CD4-positive, alpha-beta T cell treated with Interleukin-6 for 4 hours (primary cell): ENCODE data around the gene MIGA1.
"Not testable (repeated sequence)": the region's sequence is repeated elsewhere in the genome, so short reads cannot be mapped to it uniquely, and the experiment has no call there.

Experiments used
- DNase-seq: peaks from one replicate; pipeline ENCODE4 v3.0.0-alpha.2; 2020; ENCODE audit warnings: mixed read lengths

Gene MIGA1, protein sequence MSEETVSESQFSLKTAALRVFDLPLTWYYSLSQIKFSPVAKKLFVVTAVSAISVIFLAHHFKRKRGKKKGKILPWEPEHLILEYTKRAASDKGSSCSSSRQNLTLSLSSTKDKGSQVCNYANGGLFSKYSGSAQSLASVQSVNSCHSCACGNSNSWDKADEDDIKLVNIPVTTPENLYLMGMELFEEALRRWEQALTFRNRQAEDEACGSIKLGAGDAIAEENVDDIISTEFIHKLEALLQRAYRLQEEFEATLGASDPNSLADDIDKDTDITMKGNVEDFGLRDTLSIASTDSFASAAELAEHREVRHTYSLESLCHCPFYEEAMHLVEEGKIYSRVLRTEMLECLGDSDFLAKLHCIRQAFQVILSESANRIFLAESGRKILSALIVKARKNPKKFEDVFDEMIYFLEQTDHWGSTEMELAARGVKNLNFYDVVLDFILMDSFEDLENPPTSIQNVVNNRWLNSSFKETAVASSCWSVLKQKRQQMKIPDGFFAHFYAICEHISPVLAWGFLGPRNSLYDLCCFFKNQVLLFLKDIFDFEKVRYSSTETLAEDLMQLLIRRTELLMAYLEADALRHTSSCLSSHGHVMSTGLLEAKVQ

DNA sequence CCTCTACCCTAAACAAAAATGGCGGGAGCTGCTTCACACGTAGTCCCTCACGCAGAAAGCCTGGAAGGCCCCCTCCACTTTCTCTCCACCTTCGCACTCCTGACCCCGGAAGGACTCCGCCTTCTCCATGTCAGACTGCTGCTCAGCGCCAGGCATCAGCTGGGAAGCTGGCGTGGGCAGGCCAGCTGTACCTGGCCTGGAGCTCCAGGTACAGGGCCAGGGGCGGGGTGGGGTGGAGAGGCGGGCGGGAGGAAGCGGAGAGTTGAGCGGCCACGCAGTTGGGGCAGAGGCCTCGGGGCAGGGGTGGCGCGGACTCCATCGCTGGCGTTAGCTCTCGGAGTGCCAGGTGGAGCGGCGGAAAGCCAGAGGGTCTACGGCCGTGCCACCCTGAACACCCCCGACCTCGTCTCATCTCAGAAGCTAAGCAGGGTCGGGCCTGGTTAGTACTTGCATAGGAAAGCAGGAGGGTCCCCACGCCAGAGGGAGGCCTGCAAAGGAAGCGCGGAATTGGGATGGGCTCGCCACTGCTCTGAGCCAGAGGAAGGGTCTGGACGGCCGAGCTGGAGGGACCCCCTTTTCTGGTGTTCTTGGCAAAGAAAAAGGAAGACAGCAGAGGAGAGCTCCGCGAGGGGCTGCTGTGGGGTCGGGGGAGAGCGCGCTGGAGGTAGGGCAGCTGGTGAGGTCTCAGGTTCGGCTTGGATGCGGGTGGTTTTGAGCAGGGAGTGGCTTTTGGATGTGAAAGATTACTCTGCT, at the start of gene MIGA1:
Gene MIGA1 (plus strand): TSS at position 121 of the 753 bp plus-strand sequence. CDS start 3,604 bp downstream, outside the sequence.
- peak; percentile 91 for DNase-seq

DNA sequence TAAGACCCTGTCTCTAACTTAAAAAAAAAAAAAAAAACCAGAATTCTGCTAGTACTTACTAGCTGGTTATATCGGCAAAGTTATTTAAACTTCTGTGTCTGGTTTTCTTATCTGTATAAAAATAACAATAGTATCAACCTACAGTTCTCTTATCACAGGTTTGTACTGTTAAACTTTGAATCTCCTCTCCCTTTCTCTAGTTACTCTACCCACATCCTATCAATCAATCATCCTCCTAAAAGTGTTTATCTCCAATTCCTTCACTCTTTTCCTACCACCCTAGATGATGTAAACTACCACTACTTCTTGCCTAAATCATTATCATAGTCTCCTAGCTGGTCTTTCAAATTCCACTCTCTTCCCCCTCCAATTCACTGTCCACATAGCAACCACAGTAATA, 47.4 kb upstream of the MIGA1 start:
- DNase-seq, result no peak

DNA sequence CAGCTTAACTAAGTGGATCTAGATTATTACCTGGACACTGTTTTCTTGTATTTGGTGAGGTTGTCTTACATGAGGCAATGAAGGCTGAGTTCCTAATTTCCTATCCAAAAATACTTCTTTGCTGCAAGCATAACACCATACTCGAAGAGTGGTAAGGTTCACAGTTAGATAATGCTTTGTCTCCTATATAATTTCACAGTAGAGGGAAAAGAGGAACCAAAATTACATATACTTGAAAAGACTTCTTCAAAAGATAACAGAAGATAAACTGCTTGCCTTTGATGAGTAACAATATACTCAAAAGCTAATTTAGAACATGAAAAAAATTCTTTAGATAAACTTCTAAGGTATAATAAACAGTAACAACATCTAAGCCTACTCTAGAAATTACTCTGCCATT, 40.2 kb upstream of the MIGA1 start:
- no peak for DNase-seq

DNA sequence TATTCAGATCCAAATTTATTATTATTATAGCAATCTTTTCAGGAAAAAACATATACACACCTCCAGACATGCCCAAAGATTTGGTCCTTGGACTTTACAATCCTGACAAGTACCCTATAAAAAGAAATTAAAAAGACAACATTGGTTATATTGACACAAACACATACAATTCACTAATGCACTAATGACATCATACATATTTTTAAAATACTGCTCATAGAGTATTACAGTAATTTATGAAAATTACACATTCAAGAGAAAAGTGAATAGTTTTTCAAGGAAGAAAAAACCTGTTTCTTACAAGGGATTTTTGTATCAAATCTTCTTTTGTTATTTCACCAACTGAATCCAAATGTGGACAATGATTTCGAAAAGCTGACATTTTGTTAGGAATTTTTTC, 38.1 kb upstream of the MIGA1 start:
- no peak for DNase-seq

DNA sequence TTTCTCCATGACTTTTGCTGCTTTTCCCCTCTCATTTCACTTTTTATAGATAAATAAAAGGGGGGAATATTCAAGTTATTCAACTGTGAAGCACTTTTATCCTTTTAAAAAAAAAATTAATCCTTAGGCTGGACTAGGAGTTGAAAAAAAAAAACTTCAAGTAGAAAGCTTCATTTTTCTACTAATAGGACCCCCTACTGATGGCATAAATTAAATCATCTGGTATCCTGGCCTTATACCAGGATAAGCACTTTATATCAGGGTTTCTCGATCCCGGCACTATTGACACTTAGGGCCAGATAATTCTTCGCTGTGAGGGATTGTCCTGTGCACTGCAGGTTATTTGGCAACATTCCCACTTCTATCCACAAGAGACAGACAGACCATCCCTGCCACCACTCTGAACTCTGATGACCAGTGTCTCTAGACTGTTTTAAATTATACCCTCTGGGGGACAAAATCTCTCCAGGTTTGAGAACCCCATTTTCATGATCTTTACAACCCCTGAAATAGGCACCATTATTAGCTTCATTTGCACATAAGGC, 37.4 kb upstream of the MIGA1 start:
- no peak for DNase-seq

DNA sequence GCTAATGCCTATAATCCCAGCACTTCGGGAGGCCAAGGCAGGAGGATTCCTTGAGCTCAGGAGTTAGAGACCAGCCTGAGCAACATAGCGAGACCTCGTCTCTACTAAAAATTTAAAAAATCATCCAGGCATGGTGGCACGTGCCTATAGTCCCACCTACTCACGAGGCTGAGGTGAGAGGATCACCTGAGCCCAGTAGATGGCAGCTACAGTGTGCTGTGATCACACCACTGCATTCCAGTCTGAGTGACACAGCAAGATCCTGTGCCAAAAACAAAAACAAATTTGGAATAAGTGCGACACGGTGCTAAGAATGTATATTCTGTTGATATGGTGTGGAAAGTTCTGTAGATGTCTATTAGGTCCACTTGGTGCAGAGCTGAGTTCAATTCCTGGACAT, 34.9 kb upstream of the MIGA1 start:
- DNase-seq, result no peak

DNA sequence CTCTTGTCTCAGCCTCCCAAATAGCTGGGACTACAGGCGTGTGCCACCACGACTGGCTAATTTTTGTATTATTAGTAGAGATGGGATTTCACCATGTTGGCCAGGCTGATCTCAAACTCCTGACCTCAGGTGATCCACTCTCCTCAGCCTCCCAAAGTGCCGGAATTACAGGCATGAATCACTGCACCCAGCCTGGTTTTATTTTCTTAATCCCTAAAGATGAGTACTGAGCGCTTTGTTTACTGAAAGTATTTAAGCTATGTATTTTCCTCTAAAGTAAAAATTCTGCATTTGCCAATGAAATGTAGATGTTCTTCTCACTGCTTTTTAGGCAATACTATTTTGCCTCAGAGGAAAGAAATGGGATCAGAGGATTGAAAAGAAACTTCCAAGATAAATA, 30.0 kb upstream of the MIGA1 start:
- not testable (repeated sequence) for DNase-seq

DNA sequence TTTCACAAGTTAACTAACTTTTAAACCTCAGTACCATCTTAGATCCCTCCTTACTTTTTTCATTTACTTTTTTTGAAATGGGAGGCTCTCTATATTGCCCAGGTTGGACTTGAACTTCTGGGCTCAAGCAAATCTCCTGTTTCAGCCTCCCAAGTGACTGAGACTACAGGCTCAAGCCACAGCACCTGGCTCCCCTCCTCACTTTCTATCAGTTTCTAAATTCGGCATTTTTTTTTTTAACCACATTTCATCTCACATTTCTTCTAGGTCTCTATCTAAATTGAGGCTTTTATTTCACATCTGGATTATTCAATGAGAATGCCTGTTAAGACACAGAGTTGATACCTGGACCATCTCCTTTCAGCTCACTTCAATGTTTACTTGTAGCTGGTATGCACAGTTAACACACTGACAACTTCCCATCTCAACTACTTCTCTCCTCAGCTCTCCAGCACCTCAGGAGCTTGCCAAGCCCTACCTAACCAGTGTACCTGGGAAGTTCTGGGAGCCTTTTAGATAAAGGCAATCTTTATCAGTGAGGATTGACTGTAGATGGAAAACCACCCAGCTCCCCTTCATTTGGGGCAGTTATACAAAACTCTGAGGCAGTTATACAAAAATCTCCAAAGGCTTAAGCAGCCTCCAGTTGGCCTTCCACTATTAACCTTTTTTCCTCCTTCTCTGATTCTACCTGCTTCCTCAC, 23.2 kb upstream of the MIGA1 start:
- no peak for DNase-seq

DNA sequence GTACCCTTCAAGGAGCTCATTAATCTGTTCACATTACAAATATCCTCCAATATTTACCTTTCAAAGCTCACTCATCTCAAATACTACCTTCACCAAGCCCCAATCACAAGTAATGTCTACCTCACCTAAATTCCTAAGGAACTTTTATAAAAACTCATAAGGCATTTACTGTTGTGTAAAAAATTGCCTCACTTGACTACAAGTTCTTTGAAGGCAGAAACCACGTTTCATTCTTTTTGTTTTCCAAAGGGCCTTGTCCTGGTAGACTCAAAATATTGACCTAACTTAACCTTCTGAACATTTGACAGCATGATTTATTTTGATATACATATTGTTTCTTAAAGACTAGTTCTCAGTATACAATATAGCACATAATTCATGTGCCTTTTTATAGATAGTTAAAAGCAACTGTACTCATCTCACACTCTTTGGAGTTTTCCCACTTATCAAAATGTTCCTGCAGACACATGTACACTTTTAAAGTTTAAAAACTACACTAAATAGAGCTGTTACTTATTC, 22.3 kb upstream of the MIGA1 start:
- no peak for DNase-seq

DNA sequence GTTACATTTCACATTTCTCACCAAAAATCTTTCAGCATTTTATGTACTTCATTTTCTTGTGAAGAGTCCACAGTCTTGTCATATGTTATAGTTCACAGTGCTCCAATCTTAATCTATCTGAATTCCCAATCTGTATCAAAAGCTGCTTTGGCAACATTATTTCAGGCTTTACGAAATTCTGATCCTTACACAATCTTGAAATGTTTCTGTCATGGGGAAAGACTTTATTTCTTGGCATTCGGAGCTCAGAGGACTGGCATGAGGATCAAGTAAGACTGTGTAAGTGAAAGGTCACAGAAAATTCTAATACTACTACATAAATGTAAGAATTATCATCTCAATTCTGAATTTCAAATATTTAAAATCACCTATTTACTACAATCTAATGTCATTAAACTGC, 21.8 kb upstream of the MIGA1 start:
- DNase-seq, result no peak

DNA sequence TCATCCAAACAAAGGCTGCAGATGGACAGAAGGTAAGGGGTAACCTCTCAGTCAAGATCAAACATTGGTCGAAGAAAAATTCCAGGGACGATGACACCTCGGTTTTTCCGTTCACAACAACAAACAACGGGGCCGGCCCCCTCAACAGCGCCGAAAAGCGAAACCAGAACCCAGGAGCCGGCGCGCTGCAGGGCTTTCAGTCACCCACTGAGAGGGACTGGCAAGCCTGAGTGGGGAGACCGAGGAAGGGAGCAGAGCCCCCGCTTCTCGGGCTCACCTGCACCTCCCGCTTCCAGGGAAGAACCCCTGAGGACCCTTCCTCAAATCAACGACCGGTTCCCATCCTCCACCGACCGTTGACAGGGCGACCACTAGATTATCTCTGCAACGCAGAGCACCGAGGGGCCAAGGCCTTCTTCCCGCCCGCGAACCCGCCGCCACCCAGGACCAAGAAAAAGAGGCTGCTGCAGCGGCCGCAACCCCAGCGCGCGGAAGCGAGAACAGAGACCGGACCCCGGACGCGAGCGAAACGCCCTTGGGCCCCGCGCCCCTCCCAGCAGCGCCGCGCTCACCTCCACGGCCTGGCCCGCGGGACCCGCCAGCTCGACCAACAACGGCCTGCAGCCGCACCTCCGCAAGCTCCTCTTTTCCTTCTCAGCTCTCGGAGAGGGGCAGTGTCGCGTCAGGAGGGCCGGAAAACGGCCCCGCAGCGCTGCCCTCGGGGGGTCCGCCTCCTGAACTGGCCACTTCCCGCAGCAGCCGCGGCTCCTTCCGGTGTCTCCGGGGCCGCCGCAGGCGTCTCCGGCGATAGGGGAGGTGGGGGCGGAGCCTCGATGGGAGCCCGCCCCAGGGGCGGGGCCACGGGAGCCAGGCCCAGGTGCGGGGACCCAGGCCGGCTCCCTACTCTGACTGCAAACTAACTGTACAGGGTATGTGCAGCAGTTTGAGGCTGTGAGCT, 20.1 kb upstream of the MIGA1 start, which contains the start of gene USP33:
Gene USP33 (minus strand): TSS at position 782 of the 958 bp plus-strand sequence. CDS start 18,155 bp downstream, outside the sequence.
- peak; percentile 95 for DNase-seq

DNA sequence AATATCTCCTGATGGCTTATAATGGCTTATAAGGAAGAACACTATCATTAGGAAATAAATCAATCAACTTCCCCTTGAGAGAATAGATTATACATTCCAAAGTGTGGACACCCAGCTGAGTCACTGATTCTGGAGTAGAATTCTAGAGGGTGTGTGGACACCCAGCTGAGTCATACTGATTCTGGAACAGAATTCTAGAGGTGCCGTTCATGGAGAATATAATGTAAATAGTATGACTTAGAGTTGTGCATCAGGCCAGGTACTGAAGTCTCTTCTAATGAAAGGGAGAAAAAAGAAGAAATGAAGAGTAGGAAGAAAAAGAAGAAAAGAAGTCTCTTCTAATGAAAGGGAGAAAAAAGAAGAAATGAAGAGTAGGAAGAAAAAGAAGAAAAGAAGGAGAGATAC, 17.4 kb upstream of the MIGA1 start:
- no peak for DNase-seq

DNA sequence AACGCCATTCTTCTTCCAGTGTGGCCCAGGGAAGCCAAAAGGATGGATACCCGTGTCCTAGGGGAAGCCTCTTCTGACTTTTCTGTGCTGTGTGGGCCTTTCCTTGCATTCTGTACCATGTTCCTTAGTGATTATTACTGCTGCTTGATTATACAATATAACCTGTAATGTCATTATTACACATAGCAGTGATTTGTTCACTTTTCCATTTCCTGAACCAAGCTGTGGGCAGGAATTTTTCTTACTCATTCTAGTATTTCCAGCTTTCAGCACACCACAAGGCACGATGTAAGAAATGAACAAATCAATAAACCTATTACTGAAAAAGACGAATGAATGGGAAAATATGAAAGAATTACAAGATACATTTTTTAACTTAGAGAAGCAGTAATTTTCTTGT, 11.4 kb upstream of the MIGA1 start:
- DNase-seq, result no peak

DNA sequence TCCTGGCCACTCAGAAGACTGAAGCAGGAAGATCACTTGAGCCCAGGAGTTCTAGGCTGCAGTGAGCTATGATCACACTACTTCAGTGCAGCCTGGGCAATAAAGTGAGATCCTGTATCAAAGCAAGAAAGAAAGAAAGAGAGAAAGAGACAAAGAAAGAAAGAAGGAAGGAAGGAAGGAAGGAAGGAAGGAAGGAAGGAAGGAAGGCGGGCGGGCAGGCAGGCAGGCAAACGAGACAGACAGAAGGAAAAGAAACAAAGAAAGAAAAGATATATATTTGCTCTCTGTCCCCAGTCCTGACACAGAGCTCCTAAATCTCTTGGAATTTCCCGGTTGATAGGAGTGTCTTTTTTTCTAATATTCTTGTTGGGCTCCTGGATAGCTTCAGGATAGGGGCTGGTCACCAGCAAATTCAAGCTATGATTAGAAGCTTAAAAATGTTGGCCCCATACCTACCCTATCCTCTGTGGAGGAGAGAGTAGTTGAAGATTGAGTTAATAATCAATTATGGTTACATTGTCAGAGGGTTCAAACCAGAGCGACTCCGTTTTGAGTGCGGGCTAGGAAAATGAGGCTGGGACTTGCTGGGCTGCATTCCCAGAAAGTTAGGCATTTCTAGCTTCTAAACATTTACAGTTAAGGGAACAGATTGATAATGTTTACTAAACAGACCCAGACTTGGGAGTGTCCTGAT, 3.3 kb upstream of the MIGA1 start:
- DNase-seq, result no peak

DNA sequence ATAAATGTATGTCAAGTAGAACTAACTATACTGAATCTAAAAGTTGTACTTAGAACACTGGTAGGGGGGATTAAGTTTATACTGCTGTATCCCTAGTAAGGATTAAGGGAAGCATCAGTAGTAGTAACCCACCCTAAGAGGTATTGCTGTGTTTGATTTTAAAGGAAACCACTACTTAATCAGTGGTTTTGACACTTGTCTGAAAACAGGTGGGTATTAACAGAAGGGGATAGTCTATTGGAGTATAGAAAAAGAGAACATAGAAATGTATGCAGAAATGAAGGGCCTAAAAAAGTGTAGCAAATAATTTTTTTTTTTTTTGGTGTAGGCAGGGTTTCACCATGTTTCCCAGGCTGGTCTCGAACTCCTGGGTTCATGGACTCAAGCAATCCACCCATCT, 2.2 kb downstream of the MIGA1 start:
- no peak for DNase-seq

DNA sequence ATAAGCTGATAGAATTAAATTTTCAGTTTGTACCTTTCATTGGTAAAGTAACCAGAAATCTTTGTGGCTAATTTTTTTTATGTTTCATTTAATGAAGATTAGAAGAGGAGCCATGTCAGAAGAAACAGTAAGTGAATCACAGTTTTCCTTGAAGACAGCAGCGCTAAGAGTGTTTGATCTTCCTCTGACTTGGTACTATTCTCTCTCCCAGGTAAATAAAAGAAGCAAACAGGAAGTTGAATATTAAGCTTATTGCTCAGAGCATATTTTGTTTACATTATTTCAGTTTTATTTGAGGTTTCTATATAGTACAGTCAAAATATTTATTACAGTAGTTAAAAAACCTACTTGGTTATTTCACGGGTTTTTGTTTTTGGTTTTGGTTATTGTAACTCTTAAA, 3.7 kb downstream of the MIGA1 start:
- DNase-seq, result no peak

DNA sequence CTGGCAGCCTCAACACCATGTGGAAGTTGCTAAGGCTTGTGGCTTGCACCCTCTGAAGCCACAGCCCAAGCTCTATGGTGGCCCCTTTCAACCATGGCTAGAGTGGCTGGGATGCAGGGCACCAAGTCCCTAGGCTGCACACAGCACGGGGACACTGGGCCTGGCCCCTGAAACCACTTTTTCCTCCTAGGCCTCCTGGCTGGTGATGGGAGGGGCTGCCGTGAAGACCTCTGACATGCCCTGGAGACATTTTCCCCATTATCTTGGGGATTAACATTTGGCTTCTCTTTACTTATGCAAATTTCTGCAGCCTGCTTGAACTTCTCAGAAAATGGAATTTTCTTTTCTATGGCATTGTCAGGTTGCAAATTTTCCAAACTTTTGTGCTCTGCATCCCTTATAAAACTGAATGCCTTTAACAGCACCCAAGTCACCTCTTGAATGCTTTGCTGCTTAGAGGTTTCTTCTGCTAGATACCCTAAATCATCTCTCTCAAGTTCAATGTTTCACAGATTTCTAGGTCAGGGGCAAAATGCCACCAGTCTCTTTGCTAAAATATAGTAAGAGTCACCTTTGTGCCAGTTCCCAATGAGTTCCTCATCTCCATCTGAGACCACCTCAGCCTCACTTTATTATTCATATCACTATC, 6.8 kb downstream of the MIGA1 start:
- not testable (repeated sequence) for DNase-seq

DNA sequence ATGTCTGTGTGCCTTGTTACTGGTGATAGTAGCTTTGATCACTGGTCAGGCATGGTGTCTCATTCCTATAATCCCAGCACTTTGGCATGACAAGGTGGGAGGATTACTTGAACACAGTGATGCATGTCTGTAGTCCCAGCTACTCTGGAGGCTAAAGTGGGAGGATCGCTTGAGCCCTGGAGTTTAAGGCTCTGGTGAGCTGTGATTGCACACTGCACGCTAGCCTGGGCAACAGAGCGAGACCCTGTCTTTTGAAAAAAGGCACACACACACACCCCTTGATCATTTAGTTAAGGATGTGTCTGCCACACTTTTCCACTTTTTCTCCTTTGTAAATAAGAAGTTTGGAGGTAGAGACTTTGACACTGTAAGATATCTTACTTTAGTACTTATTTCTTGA, 15.1 kb downstream of the MIGA1 start:
- no peak for DNase-seq

DNA sequence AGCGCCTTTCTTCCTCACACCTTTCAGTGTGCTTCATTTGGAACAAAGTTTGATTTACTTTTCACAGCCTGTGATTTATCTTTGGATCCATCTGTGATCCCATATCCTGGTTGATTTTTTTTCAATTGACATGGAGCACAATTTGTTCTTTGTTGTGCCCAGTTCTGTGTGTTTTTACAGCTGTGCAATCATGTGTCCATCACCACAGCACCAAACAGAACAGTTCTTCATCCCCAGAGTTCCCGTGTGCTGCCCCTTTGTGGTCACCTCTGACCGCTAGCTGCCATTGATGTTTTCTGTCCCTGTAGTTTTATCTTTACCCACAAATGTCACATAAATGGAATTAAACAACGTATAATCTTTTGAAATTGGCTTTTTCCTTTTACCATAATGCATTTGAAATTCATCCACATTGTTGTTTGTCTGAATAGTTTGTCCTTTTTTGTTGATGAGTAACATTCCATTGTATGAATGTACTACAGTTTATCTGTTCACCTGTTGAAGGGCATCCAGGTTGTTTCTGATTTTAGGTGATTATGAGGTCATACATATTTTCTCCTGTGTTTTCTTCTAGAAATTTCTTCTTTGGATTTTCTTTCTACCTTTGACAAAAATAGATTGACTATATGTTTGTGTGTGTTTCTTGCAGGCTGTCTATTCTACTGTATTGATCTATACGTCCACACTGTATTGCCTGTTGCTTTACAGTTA, 17.4 kb downstream of the MIGA1 start:
- DNase-seq, result no peak
